ENCODE measurements around the gene ICE1. TPM values are rescaled to one million over a fixed set of nuclear protein-coding genes. Genes with fewer than 3 reads are reported as not detected.

Gene ICE1
- total and polyA plus RNA-seq, 9 of the 15 experiments (the other 6 are each of a cell fraction or from before 2014, with no cell fraction given) = 4.9 to 47.4 (median 28.2) TPM

DNA sequence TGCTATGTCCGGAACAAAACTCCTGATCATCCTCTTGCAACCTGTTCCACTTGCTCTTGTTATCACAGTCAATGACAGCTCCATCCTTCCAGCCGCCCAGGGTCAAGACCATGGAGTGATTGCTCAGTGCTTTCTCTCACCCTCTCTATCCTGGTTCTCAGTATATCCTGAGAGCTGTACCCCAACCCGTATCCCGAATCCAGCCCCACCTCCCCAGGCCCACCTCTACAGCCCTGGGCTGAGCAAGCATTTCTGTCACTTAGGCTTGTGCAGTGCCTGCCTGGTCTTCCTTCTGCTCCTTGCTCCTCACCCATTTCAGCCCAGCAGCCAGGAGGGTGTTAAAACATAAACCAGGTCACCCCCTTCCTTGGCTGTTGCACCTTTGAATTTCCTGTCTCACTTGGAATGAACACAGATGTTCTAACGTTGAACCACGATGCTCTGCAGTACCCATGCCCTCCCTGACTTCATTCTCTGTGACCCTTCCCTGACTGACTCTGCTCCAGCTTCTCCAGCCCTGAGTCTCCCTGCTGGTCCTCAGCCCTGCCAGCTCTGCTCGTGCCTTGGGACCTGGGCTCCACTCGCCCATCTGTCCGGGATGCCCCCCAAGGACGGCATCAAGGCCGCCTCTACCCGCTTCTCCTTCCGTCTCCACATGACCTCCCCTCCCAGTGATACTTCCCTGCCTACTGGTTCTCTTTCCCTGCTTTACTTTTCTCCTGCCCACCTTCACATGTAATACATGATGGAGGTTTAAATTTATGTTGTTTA lies 110.0 kb downstream of the ICE1 start (continued):
- TF ChIP-seq, protein P1, sequence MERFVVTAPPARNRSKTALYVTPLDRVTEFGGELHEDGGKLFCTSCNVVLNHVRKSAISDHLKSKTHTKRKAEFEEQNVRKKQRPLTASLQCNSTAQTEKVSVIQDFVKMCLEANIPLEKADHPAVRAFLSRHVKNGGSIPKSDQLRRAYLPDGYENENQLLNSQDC (CRISPR knock-in tag; IDR thresholded peaks at IDR 0.05) = no peak
- TF ChIP-seq, protein P2, sequence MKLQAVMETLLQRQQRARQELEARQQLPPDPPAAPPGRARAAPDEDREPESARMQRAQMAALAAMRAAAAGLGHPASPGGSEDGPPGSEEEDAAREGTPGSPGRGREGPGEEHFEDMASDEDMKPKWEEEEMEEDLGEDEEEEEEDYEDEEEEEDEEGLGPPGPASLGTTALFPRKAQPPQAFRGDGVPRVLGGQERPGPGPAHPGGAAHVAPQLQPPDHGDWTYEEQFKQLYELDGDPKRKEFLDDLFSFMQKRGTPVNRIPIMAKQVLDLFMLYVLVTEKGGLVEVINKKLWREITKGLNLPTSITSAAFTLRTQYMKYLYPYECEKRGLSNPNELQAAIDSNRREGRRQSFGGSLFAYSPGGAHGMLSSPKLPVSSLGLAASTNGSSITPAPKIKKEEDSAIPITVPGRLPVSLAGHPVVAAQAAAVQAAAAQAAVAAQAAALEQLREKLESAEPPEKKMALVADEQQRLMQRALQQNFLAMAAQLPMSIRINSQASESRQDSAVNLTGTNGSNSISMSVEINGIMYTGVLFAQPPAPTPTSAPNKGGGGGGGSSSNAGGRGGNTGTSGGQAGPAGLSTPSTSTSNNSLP (IDR thresholded peaks at IDR 0.05; ENCODE audit: borderline replicate concordance, low read depth, low read length) = no peak
- TF ChIP-seq NFE2 (IDR thresholded peaks at IDR 0.05; ENCODE audit: low read depth) (no peak), EZH2 (IDR thresholded peaks at IDR 0.05; ENCODE audit: borderline replicate concordance, low read depth, low read length) (no peak), ZFX (CRISPR knock-in tag; IDR thresholded peaks at IDR 0.05) (no peak), KLF6 (CRISPR knock-in tag; IDR thresholded peaks at IDR 0.05; ENCODE audit: borderline replicate concordance) (no peak), HEY1 (CRISPR knock-in tag; IDR thresholded peaks at IDR 0.05; ENCODE audit: borderline replicate concordance) (no peak), SMAD1 (IDR thresholded peaks at IDR 0.05; ENCODE audit: low read depth, low read length, partially characterized antibody) (no peak), BMI1 (IDR thresholded peaks at IDR 0.05; ENCODE audit: low read length) (no peak), SAFB2 (IDR thresholded peaks at IDR 0.05; ENCODE audit: borderline replicate concordance, low read depth, low read length, severe bottlenecking) (no peak), CHD1 (IDR thresholded peaks at IDR 0.05; ENCODE audit: low read length) (no peak), MAZ (CRISPR knock-in tag; conservative IDR thresholded peaks at IDR 0.05 in 1 of 2, IDR thresholded peaks at IDR 0.05 in 1 of 2) (no peak)
- TF ChIP-seq, protein P3, sequence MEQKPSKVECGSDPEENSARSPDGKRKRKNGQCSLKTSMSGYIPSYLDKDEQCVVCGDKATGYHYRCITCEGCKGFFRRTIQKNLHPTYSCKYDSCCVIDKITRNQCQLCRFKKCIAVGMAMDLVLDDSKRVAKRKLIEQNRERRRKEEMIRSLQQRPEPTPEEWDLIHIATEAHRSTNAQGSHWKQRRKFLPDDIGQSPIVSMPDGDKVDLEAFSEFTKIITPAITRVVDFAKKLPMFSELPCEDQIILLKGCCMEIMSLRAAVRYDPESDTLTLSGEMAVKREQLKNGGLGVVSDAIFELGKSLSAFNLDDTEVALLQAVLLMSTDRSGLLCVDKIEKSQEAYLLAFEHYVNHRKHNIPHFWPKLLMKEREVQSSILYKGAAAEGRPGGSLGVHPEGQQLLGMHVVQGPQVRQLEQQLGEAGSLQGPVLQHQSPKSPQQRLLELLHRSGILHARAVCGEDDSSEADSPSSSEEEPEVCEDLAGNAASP (IDR thresholded peaks at IDR 0.05) = no peak

Data from K562 (cell line).